HG02642 (cell line): ENCODE measurements around the gene NBAS.

Source experiments
- ATAC-seq: cut with Tn5 transposase; IDR thresholded peaks from one replicate; pipeline ENCODE4 v1.9.1; 2021; ENCODE audit warnings: mild to moderate bottlenecking; ENCODE audit not compliant: unreplicated experiment, poor library complexity

The NBAS gene

DNA sequence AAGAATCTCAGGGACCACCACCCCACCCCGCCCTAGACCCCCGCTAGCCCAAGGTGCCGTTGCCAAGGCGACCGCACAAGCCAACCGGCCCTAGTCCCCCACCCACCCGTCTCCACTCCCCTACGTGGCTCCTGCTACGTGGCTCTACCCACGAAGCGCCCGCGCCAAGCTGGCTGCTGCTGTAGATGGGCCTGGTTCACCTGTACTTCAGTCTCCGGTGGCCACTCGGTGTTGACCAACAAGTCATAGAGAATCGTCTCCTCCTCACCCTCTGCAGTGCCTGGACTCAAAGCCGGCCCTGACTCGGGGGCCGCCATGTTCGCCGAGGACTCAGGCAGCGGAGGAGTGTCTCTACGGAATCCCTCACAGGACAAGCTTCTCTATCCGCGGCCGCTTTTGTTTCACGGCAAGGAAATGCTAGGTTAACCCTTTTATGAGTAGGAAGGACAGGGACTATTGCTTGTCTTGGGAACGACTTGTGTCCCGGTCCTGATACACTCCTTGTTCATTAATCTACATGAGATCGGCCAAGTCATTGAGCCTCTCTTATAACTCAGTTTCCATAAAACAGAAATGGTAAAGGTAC lies at the start of gene NBAS:
TSS of gene NBAS (minus strand) at position 347 of the 586 bp plus-strand sequence. CDS start at position 317, 30 bp downstream.
- peak; percentile 91 for ATAC-seq

- ATAC-seq, result no peak
These were observed 49.4 kb upstream of the NBAS start for GRCh38 chr2:15610430-15610952.

- no peak for ATAC-seq
These were observed 48.4 kb upstream of the NBAS start for GRCh38 chr2:15609341-15610042.

DNA sequence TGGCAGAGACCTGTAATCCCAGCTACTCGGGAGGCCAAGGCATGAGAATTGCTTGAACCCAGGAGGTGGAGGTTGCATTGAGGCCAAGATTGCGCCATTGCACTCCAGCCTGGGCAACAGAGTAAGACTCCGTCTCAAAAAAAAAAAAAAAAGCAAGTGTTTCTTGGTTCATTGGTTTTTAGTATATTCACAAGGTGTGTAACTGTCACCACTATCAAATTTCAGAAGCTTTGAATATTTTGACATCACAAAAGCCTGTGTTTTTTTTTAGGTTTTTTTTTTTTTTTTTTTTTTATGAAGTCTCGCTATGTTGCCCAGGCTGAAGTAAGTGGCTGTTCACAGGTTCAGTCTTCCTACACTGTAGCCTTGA lies 47.2 kb upstream of the NBAS start:
- ATAC-seq, result no peak

DNA sequence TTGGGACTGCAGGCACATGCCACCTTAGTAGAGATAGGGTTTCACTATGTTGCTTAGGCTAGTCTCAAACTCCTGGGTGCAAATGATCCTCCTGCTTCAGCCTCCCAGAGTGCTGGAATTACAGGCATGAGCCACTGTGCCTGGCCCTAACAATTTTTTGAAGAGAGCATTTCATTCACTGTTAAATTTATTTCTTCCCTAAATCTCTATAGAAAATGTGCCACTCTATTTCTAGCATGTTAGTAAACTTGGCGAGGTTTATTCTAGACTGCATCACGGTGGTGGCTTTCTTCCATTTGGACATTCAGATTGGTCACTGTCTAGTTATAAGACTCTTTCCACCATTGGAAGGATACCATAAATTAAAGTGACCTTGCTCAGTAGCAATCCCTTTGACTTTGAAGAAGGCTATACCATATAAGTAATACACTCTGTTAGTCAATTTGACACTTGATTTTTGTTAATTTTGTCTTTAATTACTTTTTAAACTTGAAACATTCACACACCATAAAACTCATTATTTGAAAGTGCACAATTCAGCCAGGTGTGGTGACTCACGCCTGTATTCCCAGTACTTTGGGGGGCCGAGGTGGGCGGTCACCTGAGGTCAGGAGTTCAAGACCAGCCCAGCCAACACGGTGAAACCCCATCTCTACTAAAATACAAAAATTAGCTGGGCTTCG lies 46.7 kb upstream of the NBAS start:
- ATAC-seq, result no peak

DNA sequence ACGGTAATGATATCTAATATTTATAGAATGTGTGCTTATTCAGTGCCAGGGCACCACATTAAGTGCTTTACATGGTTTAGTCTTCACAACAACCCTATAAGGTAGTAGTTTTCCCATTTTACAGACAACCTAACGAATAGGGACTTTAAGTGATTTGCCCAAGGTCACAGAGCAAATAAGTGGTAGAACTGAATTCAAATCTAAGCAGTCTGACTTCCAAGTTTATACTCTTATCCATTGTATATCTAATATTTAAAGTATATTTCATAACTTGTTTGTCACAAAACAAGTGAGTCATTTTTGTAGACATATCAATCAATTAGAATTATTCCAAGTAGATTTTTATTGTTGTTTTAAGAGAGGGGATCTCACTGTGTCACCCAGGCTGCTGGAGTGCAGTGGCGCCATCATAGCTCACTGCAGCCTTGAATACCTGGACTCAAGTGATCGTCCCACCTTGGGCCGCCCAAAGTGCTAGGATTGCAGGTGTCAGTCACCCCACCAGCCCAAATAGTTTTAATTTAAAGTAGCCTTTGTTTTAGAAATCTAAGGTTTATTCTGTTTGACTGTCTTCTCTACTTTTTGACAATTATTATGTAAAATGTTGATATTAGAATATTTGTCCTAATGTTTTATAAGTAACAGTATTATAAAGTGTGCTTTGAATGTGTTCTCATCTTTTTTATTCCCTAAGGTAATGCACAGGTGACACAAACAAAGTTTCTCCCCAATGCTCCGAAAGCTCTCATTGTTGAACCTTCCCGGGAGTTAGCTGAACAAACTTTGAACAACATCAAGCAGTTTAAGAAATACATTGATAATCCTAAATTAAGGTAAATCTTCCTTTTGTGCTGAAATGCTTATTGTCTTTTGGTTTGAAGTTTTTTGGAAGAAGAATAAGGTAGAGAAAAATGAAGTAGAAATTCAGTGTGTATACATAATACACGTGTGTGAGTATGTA lies 45.6 kb upstream of the NBAS start:
- no peak for ATAC-seq

DNA sequence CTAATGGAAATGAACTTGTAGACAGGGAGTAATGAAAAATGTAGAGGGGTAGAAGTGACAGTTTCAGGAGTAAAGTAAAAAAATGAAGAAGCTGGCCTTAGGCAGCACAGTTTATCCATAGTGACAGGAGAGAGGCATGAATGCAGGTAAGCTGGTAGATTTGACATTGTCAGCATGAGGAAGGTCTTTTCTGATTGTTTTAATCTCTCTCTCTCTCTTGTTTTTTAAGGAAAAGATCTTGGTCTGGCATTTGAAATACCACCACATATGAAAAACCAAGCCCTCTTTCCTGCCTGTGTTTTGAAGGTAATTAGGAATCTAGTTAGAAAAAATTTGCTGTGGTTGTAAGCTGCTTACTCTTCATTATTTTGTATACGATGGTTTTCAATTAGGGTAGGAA lies 44.6 kb upstream of the NBAS start:
- no peak for ATAC-seq

DNA sequence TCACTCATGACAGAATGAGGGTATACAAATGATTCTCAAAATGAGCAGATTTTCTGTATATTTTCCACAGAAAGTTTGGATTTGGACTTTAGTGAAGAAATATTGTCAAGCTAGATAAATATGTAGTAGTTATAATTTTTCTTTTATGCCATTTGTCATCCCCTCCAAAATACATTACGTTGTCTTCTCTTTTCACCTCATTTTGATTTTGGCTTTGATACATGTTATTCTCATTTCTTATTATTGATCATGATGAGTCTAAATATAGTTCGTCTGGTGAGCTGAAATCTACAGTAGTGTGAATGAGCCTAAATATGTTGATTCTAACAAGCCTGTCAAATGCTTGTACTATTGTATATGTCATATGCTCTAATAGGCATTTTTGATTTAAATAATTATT lies 42.8 kb upstream of the NBAS start:
- no peak for ATAC-seq

DNA sequence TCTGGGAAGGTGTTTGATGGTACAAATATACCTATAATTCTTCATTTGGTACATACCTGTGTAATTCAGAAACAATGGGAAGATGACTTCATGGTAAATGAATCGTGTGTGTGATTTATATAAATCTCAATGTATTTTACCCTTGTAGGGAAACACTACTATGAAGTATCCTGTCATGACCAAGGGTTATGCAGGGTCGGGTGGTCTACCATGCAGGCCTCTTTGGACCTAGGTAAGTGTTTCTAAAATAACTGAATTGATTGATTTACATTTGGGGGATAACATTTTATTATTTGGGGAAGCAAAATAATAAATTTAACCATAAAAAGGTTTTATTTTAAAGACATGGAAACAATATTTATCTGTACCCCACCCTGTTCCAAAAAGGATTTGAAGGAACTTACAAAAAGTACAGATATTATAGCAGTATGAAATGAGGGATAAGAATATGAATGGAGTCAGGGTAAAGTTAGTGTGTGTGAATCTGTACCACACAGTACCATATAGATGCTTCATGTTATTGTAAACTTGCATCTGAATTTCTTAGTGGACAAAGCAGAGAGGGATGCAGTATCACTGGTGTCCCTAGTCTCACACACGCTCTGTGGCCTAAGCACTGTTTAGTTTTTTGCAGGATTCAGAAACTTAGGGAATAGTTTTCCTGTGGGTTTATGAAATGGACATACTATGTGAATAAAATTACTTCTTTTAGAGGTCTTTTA lies 42.1 kb upstream of the NBAS start:
- ATAC-seq, result no peak

- ATAC-seq, result no peak
These were observed 41.3 kb upstream of the NBAS start for GRCh38 chr2:15602393-15602792.

GRCh38 chr2:15601681-15602080 lies 40.5 kb upstream of the NBAS start:
- ATAC-seq, result no peak

DNA sequence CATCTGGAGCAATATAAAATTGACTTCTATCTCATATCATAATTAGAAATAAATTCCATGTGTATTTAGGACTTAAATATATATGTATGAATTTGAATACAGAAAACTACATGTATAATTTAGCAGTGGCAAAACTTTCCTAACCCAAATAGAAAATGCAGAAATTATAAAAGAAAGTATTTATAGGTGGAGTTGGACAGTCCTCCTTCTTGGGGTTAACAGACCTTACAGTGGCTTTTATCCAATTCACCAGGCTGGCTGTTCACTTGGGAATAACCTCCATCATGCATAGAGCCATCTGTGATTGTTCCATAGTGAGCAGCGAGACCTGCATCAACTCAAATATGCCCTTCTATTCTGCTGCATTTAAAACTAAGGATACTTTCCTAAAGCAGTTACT lies 38.9 kb upstream of the NBAS start:
- ATAC-seq, result no peak

DNA sequence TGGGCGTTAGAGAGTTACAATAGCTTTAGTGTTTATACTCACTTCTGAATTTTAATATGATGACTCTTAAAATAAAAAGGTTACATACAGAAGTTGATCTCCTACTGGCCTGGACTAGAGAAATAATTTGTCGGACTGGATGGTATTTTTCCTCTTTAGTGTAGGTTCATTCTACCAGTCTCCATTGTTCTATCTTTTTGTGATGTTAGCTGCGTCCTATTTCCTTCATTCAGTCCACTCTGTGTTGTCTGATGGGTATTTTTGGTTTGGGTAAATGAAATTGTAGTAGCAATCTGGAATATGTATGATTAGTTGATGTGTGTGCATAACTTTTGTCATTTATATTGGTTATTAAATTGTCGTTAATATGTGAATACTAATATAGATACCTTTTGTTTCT lies 35.8 kb upstream of the NBAS start:
- no peak for ATAC-seq

DNA sequence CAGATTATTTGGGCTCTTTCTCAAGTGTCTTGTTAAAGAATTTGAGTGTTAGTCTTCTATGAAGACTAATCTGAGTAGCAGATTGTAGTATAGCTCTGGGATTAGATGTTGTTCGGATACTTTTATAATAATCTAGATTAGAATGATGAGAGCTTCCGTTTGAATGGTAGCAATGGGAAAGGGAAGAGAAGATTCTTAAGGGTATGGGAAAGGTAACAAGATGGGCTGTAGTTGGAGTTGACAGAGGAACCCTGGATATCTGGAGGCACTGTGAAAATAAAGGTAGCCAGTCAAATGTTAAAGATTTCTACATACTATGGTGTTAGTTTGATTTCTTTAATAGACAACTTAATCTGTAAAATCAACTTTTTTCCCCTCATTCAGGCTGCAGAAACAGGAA lies 35.2 kb upstream of the NBAS start:
- no peak for ATAC-seq

GRCh38 chr2:15595936-15596335 lies 34.8 kb upstream of the NBAS start:
- ATAC-seq, result no peak

DNA sequence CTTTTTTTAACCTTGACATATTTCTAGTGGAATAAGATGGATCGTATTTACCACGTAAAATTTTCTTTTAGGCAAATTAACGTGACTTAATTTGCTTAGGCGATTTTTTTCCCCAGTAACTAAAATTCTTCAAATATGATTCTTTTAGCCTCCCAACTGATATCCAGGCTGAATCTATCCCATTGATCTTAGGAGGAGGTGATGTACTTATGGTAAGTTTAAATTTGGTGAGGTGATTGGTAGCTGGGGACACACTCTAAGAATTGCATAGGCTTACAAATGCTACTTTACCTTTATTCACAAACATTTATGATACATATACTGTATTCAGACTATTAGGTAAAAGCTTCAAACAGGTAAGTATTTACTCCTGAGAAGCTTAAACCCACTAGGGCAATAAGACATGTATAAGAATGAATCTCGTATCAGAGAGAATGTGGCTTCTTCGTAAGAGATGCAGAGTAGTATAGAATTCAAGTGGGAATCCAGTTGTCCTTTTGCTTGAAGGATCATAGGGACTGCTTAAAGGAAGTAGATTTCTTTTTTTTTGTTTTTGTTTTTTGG lies 34.3 kb upstream of the NBAS start:
- no peak for ATAC-seq

- no peak for ATAC-seq
These were observed 33.4 kb upstream of the NBAS start for GRCh38 chr2:15594291-15595256.

DNA sequence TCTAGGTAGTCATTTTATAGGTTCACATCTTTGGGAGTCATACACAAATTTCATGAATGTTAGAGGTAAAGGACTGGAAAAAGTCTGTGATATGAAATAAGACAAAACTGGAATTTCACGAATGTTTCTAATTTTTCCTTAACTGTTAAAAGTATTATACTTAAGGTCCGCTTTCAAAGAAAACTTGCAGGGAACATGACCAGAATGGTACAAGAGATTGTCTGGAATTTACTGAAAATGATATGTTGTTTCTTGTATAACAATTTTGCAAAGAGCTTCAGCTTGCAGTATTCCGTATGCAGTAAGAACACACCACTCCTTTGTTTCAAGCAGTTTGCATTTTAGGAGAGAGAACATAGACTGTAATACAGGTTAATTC lies 32.2 kb upstream of the NBAS start:
- no peak for ATAC-seq
